A673 (cell line): Measurements from ENCODE around the gene HABP2.

Experiments
- EZH2 ChIP-seq: fragments of 200-600 bp; sonication (generic); IDR thresholded peaks from 2 replicates; pipeline ENCODE4 v1.6.1; 2017; ENCODE audit warnings: borderline replicate concordance, low read depth, mild to moderate bottlenecking, mixed read lengths, antibody characterized with exemption, low read length; ENCODE audit not compliant: poor library complexity, severe bottlenecking
- TF ChIP-seq, protein P1 (sequence below): fragments of 300-800, 200-600 bp; sonication (generic); conservative IDR thresholded peaks from 2 replicates; pipeline ENCODE4 v1.5.1; 2017; ENCODE audit warnings: low read depth, mild to moderate bottlenecking, antibody characterized with exemption, low read length, moderate library complexity, mixed read lengths

DNA sequence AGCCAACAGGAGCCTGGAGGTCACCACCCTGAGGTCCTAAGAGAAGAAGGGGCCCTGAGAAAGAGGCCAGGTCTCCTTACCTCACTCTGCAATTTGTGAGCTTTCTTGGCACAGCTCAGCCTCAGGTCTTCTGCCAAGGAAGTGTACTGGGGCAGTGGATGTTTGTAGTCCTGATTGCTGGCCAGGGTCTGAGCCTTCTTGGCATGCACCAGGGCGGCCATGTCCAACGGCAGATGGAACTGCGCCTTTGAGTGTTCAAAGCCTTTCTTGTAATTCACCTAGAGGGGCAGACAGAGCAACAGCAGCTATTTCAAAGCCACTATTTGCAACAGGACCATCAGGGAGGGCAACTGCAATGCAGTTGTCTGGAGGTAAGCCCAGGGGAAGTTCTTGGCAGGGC lies 59.3 kb downstream of the HABP2 start:
- TF ChIP-seq, protein P1, sequence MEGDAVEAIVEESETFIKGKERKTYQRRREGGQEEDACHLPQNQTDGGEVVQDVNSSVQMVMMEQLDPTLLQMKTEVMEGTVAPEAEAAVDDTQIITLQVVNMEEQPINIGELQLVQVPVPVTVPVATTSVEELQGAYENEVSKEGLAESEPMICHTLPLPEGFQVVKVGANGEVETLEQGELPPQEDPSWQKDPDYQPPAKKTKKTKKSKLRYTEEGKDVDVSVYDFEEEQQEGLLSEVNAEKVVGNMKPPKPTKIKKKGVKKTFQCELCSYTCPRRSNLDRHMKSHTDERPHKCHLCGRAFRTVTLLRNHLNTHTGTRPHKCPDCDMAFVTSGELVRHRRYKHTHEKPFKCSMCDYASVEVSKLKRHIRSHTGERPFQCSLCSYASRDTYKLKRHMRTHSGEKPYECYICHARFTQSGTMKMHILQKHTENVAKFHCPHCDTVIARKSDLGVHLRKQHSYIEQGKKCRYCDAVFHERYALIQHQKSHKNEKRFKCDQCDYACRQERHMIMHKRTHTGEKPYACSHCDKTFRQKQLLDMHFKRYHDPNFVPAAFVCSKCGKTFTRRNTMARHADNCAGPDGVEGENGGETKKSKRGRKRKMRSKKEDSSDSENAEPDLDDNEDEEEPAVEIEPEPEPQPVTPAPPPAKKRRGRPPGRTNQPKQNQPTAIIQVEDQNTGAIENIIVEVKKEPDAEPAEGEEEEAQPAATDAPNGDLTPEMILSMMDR = no peak
- TF ChIP-seq EZH2 = no peak
